A549 (cell line): ENCODE measurements around the gene SYT8. TPM values are rescaled to one million over a fixed set of nuclear protein-coding genes. Genes with fewer than 3 reads are reported as not detected.
"Not testable (repeated sequence)": the region's sequence is repeated elsewhere in the genome, so short reads cannot be mapped to it uniquely, and the experiment has no call there.

Experiments
- ATAC-seq, 2 experiments: fragments of 200-7000 bp in 1 of 2; fragments of >200 bp in 1 of 2; cut with Nextera tagmentation in 1 of 2; cut with Tn5 transposase in 1 of 2; 3 replicates each; pipeline versions ENCODE4 v1.8.0 to v1.9.1; 2018 to 2020; ENCODE audit warnings: mild to moderate bottlenecking in 1 of 2, moderate library complexity in 1 of 2
- CTCF ChIA-PET: fragments of 300-600 bp; sonication (Branson Sonifier 250); formaldehyde crosslinking; extraction: SDS; loops from one replicate; lab custom pipeline; 2021; ENCODE audit warnings: antibody characterized with exemption, inconsistent platforms; lab: Yijun Ruan, JAX
- POLR2A ChIA-PET: fragments of 350-600 bp; formaldehyde crosslinking; extraction: SDS; loops from one replicate; lab custom pipeline; 2021; ENCODE audit warnings: antibody characterized with exemption, inconsistent platforms; lab: Yijun Ruan, JAX
- DNase-seq, 2 experiments: peaks; one replicate each; pipeline versions ENCODE4 v3.0.0 to v3.0.0-alpha.2; 2011 to 2016; ENCODE audit warnings: low read depth in 1 of 2, low spot score in 1 of 2
- FAIRE-seq: peaks from 2 replicates; lab custom pipeline; 2011; peaks lifted over from hg19 to GRCh38; lab: Jason Lieb, UNC
- H3K27ac ChIP-seq, 2 experiments: fragments of >200 bp; sonication (Bioruptor Twin); formaldehyde crosslinking; 3 replicates each; pipeline ENCODE4 v1.5.1; 2016 to 2017
- H3K4me1 ChIP-seq: fragments of >200 bp; sonication (Bioruptor Twin); formaldehyde crosslinking; 3 replicates; pipeline ENCODE4 v1.6.1; 2016
- H3K4me2 ChIP-seq: fragments of >200 bp; sonication (Bioruptor Twin); formaldehyde crosslinking; 3 replicates; pipeline ENCODE4 v1.6.1; 2016
- H3K4me3 ChIP-seq: fragments of >200 bp; sonication (Bioruptor Twin); formaldehyde crosslinking; 3 replicates; pipeline ENCODE4 v1.5.1; 2016
- H3K9me3 ChIP-seq: fragments of >200 bp; sonication (Bioruptor Twin); formaldehyde crosslinking; 3 replicates; pipeline ENCODE4 v1.6.1; 2016
- CBX2 ChIP-seq: fragments of 200-600 bp; sonication (generic); IDR thresholded peaks from 2 replicates; pipeline ENCODE4 v1.6.1; 2016; ENCODE audit warnings: low read depth, mild to moderate bottlenecking, borderline replicate concordance
- CBX8 ChIP-seq: fragments of 200-600 bp; sonication (generic); IDR thresholded peaks from 2 replicates; pipeline ENCODE4 v1.6.1; 2016
- CEBPB ChIP-seq, 2 experiments: fragments of >200 bp in 1 of 2; sonication (Bioruptor Twin) in 1 of 2; formaldehyde crosslinking in 1 of 2; IDR thresholded peaks; 2 replicates each; pipeline ENCODE4 v1.6.1; 2012 to 2016
- CHD2 ChIP-seq: fragments of 150-350 bp; IDR thresholded peaks from 2 replicates; pipeline ENCODE4 v1.6.1; 2014; ENCODE audit warnings: low read length; ENCODE audit not compliant: partially characterized antibody
- CHD4 ChIP-seq: fragments of 200-600 bp; sonication (generic); IDR thresholded peaks from 2 replicates; pipeline ENCODE4 v1.6.1; 2016; ENCODE audit warnings: antibody characterized with exemption, mild to moderate bottlenecking, borderline replicate concordance
- EHF ChIP-seq: fragments of 250-450 bp; sonication (Bioruptor Pico); IDR thresholded peaks from 2 replicates; pipeline ENCODE4 v1.5.0; 2020; ENCODE audit warnings: mild to moderate bottlenecking
- HOXB13 ChIP-seq: fragments of 250-450 bp; sonication (Bioruptor Pico); IDR thresholded peaks from 2 replicates; pipeline ENCODE4 v1.5.0; 2020; ENCODE audit warnings: low read depth, mild to moderate bottlenecking, moderate library complexity
- KDM5A ChIP-seq: fragments of 200-600 bp; sonication (generic); IDR thresholded peaks from 2 replicates; pipeline ENCODE4 v1.6.1; 2016; ENCODE audit warnings: antibody characterized with exemption, mild to moderate bottlenecking
- MAFK ChIP-seq: fragments of 450-650 bp; IDR thresholded peaks from 2 replicates; pipeline ENCODE4 v1.6.1; 2014; ENCODE audit not compliant: partially characterized antibody
- MAZ ChIP-seq: fragments of 150-350 bp; IDR thresholded peaks from 2 replicates; pipeline ENCODE4 v1.6.1; 2014; ENCODE audit warnings: antibody characterized with exemption, low read depth, low read length, borderline replicate concordance
- MYC ChIP-seq: IDR thresholded peaks from 2 replicates; pipeline ENCODE4 v1.6.1; 2012; ENCODE audit warnings: mild to moderate bottlenecking, inconsistent platforms, low read length, improper control_type of control experiment, borderline replicate concordance
- PHF8 ChIP-seq: fragments of 200-600 bp; sonication (generic); IDR thresholded peaks from 2 replicates; pipeline ENCODE4 v1.6.1; 2016; ENCODE audit warnings: low read depth, mild to moderate bottlenecking, antibody characterized with exemption, moderate library complexity, borderline replicate concordance
- POLR2A ChIP-seq: IDR thresholded peaks from 2 replicates; pipeline ENCODE4 v1.6.1; 2012; ENCODE audit warnings: mild to moderate bottlenecking, low read length
- RARB ChIP-seq: fragments of 250-450 bp; sonication (Bioruptor Pico); IDR thresholded peaks from 2 replicates; pipeline ENCODE4 v1.8.0; 2021; ENCODE audit warnings: mild to moderate bottlenecking, moderate library complexity
- RFX5 ChIP-seq: fragments of 450-650 bp; IDR thresholded peaks from 2 replicates; pipeline ENCODE4 v1.7.1; 2014; ENCODE audit warnings: antibody characterized with exemption, mild to moderate bottlenecking, moderate library complexity
- ZFP36 ChIP-seq: fragments of 450-650 bp; IDR thresholded peaks from 2 replicates; pipeline ENCODE4 v1.6.1; 2014; ENCODE audit warnings: borderline replicate concordance; ENCODE audit not compliant: partially characterized antibody
- ZNF302 ChIP-seq: fragments of 250-450 bp; sonication (Bioruptor Pico); IDR thresholded peaks from 2 replicates; pipeline ENCODE4 v1.9.0; 2021; ENCODE audit warnings: inconsistent platforms, mild to moderate bottlenecking, moderate library complexity
- WGBS: methylation state at CpG from one replicate; pipeline ENCODE4 v1.1.6; 2017; ENCODE audit errors: missing lambda C conversion rate; 5-methylcytosine and 5-hydroxymethylcytosine counted together
- polyA plus RNA-seq, 4 experiments: library from polyadenylated mRNA; depleted of rRNA in 3 of 4; stranded (reverse); fragments of >200 nt; fragmentation: RNase III in 1 of 4; extraction: RNeasy Plus Mini Kit Qiagen cat#74134 plus additional on column Dnase treatment in 1 of 4; gene quantifications; 2 replicates in 3 of 4; 3 replicates in 1 of 4; pipeline ENCODE4 v1.2.3, GENCODE V29; 2011 to 2017
- TF ChIP-seq, protein P1 (sequence below): fragments of 450-650 bp; IDR thresholded peaks from 2 replicates; pipeline ENCODE4 v1.6.1; 2014; ENCODE audit warnings: antibody characterized with exemption
- TF ChIP-seq, protein P2 (sequence below): IDR thresholded peaks from 2 replicates; pipeline ENCODE4 v1.6.1; 2012
- TF ChIP-seq, protein P3 (sequence below): IDR thresholded peaks from 2 replicates; pipeline ENCODE4 v1.6.1; 2012

Gene SYT8
- polyA plus RNA-seq, 2 of the 4 experiments (the other 2 are of a cell fraction), result 0.25 TPM; not detected in 1

DNA sequence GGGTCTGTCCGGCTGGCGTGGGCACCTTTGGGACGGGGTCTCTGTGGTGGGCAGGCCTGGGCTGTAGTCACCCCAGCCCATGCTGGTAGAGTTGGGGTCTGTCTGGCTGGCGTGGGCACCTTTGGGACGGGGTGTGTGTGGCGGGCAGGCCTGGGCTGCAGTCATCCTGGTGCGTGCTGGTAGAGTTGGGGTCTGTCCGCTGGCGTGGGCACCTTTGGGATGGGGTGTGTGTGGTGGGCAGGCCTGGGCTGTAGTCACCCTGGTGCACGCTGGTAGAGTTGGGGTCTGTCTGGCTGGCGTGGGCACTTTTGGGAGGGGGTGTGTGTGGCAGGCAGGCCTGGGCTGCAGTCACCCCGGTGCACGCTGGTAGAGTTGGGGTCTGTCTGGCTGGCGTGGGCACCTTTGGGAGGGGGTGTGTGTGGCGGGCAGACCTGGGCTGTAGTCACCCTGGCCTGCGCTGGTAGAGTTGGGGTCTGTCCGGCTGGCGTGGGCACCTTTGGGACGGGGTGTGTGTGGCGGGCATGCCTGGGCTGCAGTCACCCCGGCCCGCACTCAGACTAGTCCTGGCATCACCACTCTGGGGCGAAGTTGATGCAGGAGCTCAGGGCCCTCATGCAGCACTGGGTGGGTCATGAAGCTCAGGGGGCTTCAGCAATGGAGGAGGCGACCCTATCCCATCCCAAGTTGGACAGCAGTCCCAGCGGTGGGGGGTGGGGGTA lies 37.6 kb downstream of the SYT8 start (continued):
- no peak for TF ChIP-seq HOXB13 (CRISPR knock-in tag)
- no peak for TF ChIP-seq CBX8
- TF ChIP-seq ZNF302 (CRISPR knock-in tag), result no peak
- no peak for TF ChIP-seq PHF8
- TF ChIP-seq KDM5A, result no peak
- no peak for TF ChIP-seq CBX2
- no peak for TF ChIP-seq CHD4
- TF ChIP-seq, protein P1, sequence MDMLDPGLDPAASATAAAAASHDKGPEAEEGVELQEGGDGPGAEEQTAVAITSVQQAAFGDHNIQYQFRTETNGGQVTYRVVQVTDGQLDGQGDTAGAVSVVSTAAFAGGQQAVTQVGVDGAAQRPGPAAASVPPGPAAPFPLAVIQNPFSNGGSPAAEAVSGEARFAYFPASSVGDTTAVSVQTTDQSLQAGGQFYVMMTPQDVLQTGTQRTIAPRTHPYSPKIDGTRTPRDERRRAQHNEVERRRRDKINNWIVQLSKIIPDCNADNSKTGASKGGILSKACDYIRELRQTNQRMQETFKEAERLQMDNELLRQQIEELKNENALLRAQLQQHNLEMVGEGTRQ, result no peak
- TF ChIP-seq, all 56 proteins: peak for 0

DNA sequence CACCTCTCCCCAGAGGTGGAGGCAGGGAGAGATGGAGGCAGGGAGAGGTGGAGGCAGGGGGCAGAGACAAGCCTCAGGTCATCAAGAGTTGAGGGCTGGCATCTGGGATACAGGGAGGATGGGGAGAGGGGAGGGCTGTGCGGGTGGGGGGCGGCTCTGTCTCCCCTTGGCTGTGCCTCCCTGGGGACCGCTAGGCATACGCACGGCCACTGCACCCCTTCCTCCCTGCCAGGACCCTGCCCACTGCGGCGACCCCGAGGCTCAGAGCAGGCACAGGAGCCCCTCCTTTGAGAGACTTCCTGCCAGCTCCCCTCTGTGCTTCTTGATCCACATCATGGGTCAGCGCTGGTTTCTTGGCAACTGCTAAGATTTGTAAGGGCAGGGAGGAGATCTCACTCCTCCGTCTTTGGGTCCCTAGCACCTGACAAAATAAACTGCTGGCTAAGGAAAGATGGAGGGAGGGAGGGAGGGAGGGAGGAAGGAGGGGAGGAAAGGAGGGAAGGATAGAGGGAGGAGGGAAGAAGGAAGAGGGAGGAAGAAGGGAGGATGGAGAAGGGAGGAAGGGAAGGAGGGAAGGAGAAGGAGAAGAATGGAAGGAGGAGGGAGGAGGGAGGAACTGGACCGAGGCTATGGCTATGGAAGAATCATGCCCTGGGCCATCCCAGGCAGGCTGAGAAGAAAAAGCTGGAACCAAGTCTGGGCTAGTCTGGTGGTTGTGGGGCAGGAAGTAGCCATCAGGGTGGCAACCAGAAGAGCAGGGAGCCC lies 38.4 kb downstream of the SYT8 start:
- CTCF ChIA-PET, result interaction anchor here (0.6 to 1.8 kb wide), 5 partner anchors 9 to 281 kb away, joined by 3 to 6 read pairs (median 3); no protein-coding TSS in a partner anchor
- 0 out of 3 replicates have a peak overlapping the region, but pooled peaks have one; percentile 19 for H3K4me2 ChIP-seq
- H3K4me1 ChIP-seq, result peaks cover 35% of the 10 kb centered on the region
- WGBS, result 52% methylated on average over 8 of the region's 11 CpGs
- ATAC-seq (peak in 1 of 2 experiments; percentile 19; a peak in 2 of 6 replicates), FAIRE-seq (no peak), DNase-seq (peak in 1 of 2 experiments; percentile 41)
- TF ChIP-seq, protein P2, sequence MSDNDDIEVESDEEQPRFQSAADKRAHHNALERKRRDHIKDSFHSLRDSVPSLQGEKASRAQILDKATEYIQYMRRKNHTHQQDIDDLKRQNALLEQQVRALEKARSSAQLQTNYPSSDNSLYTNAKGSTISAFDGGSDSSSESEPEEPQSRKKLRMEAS, result no peak
- TF ChIP-seq RFX5 (no peak), POLR2A (no peak), ZNF302 (CRISPR knock-in tag) (no peak), CEBPB (IDR thresholded peaks at IDR 0.05) (no peak), RARB (CRISPR knock-in tag) (no peak), EHF (CRISPR knock-in tag) (no peak), ZFP36 (no peak), MAZ (no peak), CHD2 (no peak), MAFK (no peak), KDM5A (no peak), MYC (no peak)
- TF ChIP-seq, protein P3, sequence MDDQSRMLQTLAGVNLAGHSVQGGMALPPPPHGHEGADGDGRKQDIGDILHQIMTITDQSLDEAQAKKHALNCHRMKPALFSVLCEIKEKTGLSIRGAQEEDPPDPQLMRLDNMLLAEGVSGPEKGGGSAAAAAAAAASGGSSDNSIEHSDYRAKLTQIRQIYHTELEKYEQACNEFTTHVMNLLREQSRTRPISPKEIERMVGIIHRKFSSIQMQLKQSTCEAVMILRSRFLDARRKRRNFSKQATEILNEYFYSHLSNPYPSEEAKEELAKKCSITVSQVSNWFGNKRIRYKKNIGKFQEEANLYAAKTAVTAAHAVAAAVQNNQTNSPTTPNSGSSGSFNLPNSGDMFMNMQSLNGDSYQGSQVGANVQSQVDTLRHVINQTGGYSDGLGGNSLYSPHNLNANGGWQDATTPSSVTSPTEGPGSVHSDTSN, result no peak
- H3K27ac ChIP-seq, result peak overlapping the region in 1 of 2 experiments; percentile 38; a peak in 2 of 6 replicates
- POLR2A ChIA-PET, result no interaction called here
- H3K9me3 ChIP-seq, result no peaks in the 10 kb centered on the region
- no peak overlapping the region for H3K4me3 ChIP-seq

DNA sequence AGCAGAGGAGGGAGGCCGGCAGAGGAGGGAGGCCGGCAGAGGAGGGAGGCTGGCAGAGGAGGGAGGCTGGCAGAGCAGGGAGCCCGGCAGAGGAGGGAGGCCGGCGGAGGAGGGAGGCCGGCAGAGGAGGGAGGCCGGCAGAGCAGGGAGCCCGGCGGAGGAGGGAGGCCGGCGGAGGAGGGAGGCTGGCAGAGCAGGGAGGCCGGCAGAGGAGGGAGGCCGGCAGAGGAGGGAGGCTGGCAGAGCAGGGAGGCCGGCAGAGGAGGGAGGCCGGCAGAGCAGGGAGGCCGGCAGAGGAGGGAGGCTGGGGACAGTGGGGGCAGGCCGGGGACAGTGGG lies 39.0 kb downstream of the SYT8 start:
- ATAC-seq, H3K9me3 ChIP-seq, H3K4me2 ChIP-seq, DNase-seq, H3K4me3 ChIP-seq, FAIRE-seq, POLR2A ChIA-PET: not testable (repeated sequence)
- peak overlapping the region in 1 of 2 experiments; percentile 38; a peak in 1 of 6 replicates for H3K27ac ChIP-seq
- H3K4me1 ChIP-seq, result peaks cover 35% of the 10 kb centered on the region
- CTCF ChIA-PET, result interaction anchor here (1.1 to 1.8 kb wide), 4 partner anchors 9 to 280 kb away, joined by 3 to 6 read pairs (median 3); no protein-coding TSS in a partner anchor
- WGBS, result 82% methylated on average over 16 of the region's 17 CpGs

DNA sequence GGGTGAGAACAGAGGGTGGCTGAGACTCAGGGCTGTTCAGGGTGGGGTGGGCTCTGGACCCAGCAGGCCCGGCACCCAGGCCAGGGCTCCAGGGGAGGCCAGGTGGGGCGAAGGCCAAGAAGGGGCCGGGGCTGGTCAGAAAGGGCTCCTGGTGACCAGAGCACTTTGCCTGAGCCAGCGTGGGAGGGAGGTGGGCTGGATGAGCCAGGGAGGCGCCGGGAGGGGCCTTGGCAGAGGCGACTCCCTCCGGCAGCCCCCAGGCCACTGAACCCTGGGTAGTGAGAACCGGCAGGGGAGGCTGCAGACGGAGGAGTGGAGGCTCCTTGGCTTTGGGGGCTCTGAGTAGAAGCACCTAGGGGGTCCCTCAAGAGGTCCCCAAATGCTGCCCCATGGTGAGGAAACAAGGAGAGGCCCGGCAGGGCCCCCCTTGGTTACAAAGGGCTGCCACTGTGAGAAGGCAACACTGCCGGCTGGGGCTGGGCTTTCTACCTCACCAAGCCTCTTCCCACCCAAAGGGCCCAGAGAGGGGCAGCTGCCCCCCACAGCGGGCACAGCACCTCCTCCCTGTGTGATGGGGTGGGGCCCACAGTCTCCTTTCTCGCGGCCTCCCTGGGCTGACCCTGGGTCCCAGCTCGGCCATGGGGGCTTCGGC lies 39.8 kb downstream of the SYT8 start:
- H3K9me3 ChIP-seq, POLR2A ChIA-PET, FAIRE-seq, H3K4me2 ChIP-seq, H3K4me3 ChIP-seq, ATAC-seq, DNase-seq: not testable (repeated sequence)
- CTCF ChIA-PET, result interaction anchor here (1.3 to 10.1 kb wide), 7 partner anchors 8 to 277 kb away, joined by 3 to 334 read pairs (median 22); no protein-coding TSS in a partner anchor
- WGBS, result 80% methylated on average over 7 of the region's 17 CpGs
- Histone ChIP-seq H3K27ac (peak overlapping the region in 1 of 2 experiments; percentile 48; a peak in 1 of 6 replicates), H3K4me1 (peaks cover 31% of the 10 kb centered on the region)
